SK-N-SH (cell line): Measurements from ENCODE around the gene HIBADH. TPM values are rescaled to one million over a fixed set of nuclear protein-coding genes. Genes with fewer than 3 reads are reported as not detected.

Experiments
- CTCF ChIA-PET: fragments of 300-600, 350-600 bp; formaldehyde crosslinking; extraction: SDS; loops from one replicate; lab custom pipeline; 2021; lab: Yijun Ruan, JAX
- POLR2A ChIA-PET: fragments of 350-600 bp; sonication (Branson Sonifier 250); formaldehyde crosslinking; extraction: SDS; loops from one replicate; lab custom pipeline; 2020; ENCODE audit warnings: antibody characterized with exemption, inconsistent platforms; lab: Yijun Ruan, JAX
- DNase-seq: peaks from one replicate; pipeline ENCODE4 v3.0.0; 2012
- H2AFZ ChIP-seq: fragments of 200-600 bp; sonication (generic); 2 replicates; pipeline ENCODE4 v1.8.1; 2016; ENCODE audit warnings: antibody characterized with exemption, mild to moderate bottlenecking, low read depth
- H3F3A ChIP-seq: fragments of 200-600 bp; sonication (generic); replicated peaks from 2 replicates; pipeline ENCODE3; 2016; ENCODE audit warnings: antibody characterized with exemption, mild to moderate bottlenecking; ENCODE audit not compliant: insufficient read depth
- H3K27ac ChIP-seq, 2 experiments: fragments of 200-500 bp in 1 of 2; fragments of 200-600 bp in 1 of 2; sonication (Bioruptor generic) in 1 of 2; sonication (generic), shearing (Covaris generic) in 1 of 2; 2 replicates each; pipeline versions ENCODE4 v1.5.1 to v1.6.1; 2014 to 2016; ENCODE audit warnings: low read depth in 2 of 2, inconsistent platforms in 1 of 2, low read length in 1 of 2, mild to moderate bottlenecking in 1 of 2, mixed read lengths in 1 of 2
- H3K27me3 ChIP-seq: fragments of 200-600 bp; sonication (generic), shearing (Covaris generic); 2 replicates; pipeline ENCODE4 v1.6.1; 2016; ENCODE audit warnings: mixed run types; ENCODE audit not compliant: insufficient read depth
- H3K36me3 ChIP-seq, 2 experiments: fragments of 200-500 bp in 1 of 2; fragments of 200-600 bp in 1 of 2; sonication (Bioruptor generic) in 1 of 2; sonication (generic) in 1 of 2; replicated peaks in 1 of 2; 2 replicates each; pipeline versions ENCODE3 to v1.5.1; 2014 to 2016; ENCODE audit warnings: low read length in 1 of 2, mild to moderate bottlenecking in 1 of 2; ENCODE audit not compliant: insufficient read depth in 2 of 2, control insufficient read depth in 1 of 2
- H3K4me1 ChIP-seq, 2 experiments: fragments of 200-500 bp in 1 of 2; fragments of 200-600 bp in 1 of 2; sonication (Bioruptor generic) in 1 of 2; sonication (generic), shearing (Covaris generic) in 1 of 2; 2 replicates each; pipeline versions ENCODE4 v1.5.1 to v1.6.1; 2014 to 2016; ENCODE audit warnings: low read depth in 1 of 2, low read length in 1 of 2, mixed run types in 1 of 2; ENCODE audit not compliant: insufficient read depth in 2 of 2, control insufficient read depth in 1 of 2
- H3K4me2 ChIP-seq: fragments of 200-600 bp; sonication (generic), shearing (Covaris generic); 2 replicates; pipeline ENCODE4 v1.6.1; 2017; ENCODE audit warnings: mixed run types
- H3K4me3 ChIP-seq, 2 experiments: fragments of 200-500 bp in 1 of 2; fragments of 200-600 bp in 1 of 2; sonication (Bioruptor generic) in 1 of 2; sonication (generic), shearing (Covaris generic) in 1 of 2; 2 replicates each; pipeline versions ENCODE4 v1.5.1 to v1.8.1; 2014 to 2016; ENCODE audit warnings: low read depth in 2 of 2, inconsistent platforms in 1 of 2, low read length in 1 of 2, mild to moderate bottlenecking in 1 of 2, mixed read lengths in 1 of 2, moderate library complexity in 1 of 2
- H3K79me2 ChIP-seq: fragments of 200-600 bp; sonication (generic); 2 replicates; pipeline ENCODE4 v1.8.1; 2017; ENCODE audit warnings: mild to moderate bottlenecking; ENCODE audit not compliant: insufficient read depth
- H3K9ac ChIP-seq: fragments of 200-600 bp; sonication (generic); 2 replicates; pipeline ENCODE4 v1.6.1; 2017; ENCODE audit warnings: mixed run types
- H3K9me2 ChIP-seq: fragments of 200-600 bp; sonication (generic); 2 replicates; pipeline ENCODE4 v1.6.1; 2017; ENCODE audit warnings: mixed run types
- H3K9me3 ChIP-seq: fragments of 200-600 bp; sonication (generic); 2 replicates; pipeline ENCODE4 v1.6.1; 2017; ENCODE audit warnings: mixed run types, mild to moderate bottlenecking, moderate library complexity
- H4K20me1 ChIP-seq: fragments of 200-600 bp; sonication (generic); 2 replicates; pipeline ENCODE4 v1.6.1; 2017; ENCODE audit warnings: mild to moderate bottlenecking, mixed run types; ENCODE audit not compliant: insufficient read depth
- CHD2 ChIP-seq: fragments of 150-350 bp; IDR thresholded peaks from 2 replicates; pipeline ENCODE4 v1.6.1; 2018; ENCODE audit warnings: low read length; ENCODE audit not compliant: partially characterized antibody
- ELF1 ChIP-seq: IDR thresholded peaks from 2 replicates; pipeline ENCODE4 v1.4.0; 2012
- EP300 ChIP-seq, 2 experiments: IDR thresholded peaks; 2 replicates each; pipeline versions ENCODE4 v1.4.0 to v1.6.1; 2012; ENCODE audit warnings: borderline replicate concordance in 1 of 2, low read depth in 1 of 2, low read length in 1 of 2
- EZH2phosphoT487 ChIP-seq: fragments of 200-600 bp; sonication (generic); IDR thresholded peaks from 2 replicates; pipeline ENCODE4 v1.6.1; 2017; ENCODE audit warnings: low read depth, mixed run types, mild to moderate bottlenecking, antibody characterized with exemption, moderate library complexity, borderline replicate concordance
- FOXM1 ChIP-seq: IDR thresholded peaks from 2 replicates; pipeline ENCODE4 v1.4.0; 2012; ENCODE audit warnings: low read depth, mild to moderate bottlenecking
- GABPA ChIP-seq: IDR thresholded peaks from 2 replicates; pipeline ENCODE4 v1.4.0; 2012; ENCODE audit warnings: low read depth, mild to moderate bottlenecking
- GATA2 ChIP-seq: sonication (generic); formaldehyde crosslinking; IDR thresholded peaks from 2 replicates; pipeline ENCODE4 v1.5.0; 2020; ENCODE audit warnings: mild to moderate bottlenecking, missing genetic modification reagents
- JUND ChIP-seq: IDR thresholded peaks from 2 replicates; pipeline ENCODE4 v1.4.0; 2012
- MEF2A ChIP-seq: IDR thresholded peaks from 2 replicates; pipeline ENCODE4 v1.4.0; 2012; ENCODE audit warnings: low read depth, borderline replicate concordance
- NRF1 ChIP-seq: IDR thresholded peaks from 2 replicates; pipeline ENCODE4 v1.6.1; 2012; ENCODE audit warnings: low read depth, mild to moderate bottlenecking, low read length
- POLR2AphosphoS5 ChIP-seq: IDR thresholded peaks from 2 replicates; pipeline ENCODE4 v1.6.1; 2012; ENCODE audit warnings: low read depth, low read length
- RAD21 ChIP-seq: IDR thresholded peaks from 2 replicates; pipeline ENCODE4 v1.6.1; 2012; ENCODE audit warnings: mild to moderate bottlenecking, low read length
- RFX5 ChIP-seq: IDR thresholded peaks from 2 replicates; pipeline ENCODE4 v1.6.1; 2012; ENCODE audit warnings: mild to moderate bottlenecking, improper control_type of control experiment, low read length
- SIN3A ChIP-seq: IDR thresholded peaks from 2 replicates; pipeline ENCODE4 v1.6.1; 2012; ENCODE audit warnings: low read depth, mild to moderate bottlenecking, low read length, moderate library complexity, borderline replicate concordance
- TAF1 ChIP-seq: IDR thresholded peaks from 2 replicates; pipeline ENCODE4 v1.6.1; 2012; ENCODE audit warnings: low read depth, mild to moderate bottlenecking, low read length, moderate library complexity, borderline replicate concordance
- TEAD4 ChIP-seq: IDR thresholded peaks from 2 replicates; pipeline ENCODE4 v1.4.0; 2012; ENCODE audit warnings: mild to moderate bottlenecking, borderline replicate concordance; ENCODE audit not compliant: insufficient read depth
- WGBS: methylation state at CpG from one replicate; pipeline ENCODE4 v1.1.6; 2017; ENCODE audit warnings: low lambda C conversion rate; 5-methylcytosine and 5-hydroxymethylcytosine counted together
- polyA plus RNA-seq, 3 experiments: library from polyadenylated mRNA; depleted of rRNA; stranded (reverse); fragments of >200 nt; gene quantifications; 2 replicates each; pipeline ENCODE4 v1.2.3, GENCODE V29; 2012
- TF ChIP-seq, protein P1 (sequence below): IDR thresholded peaks from 2 replicates; pipeline ENCODE4 v1.4.0; 2012; ENCODE audit warnings: low read depth, borderline replicate concordance
- TF ChIP-seq, protein P2 (sequence below): fragments of 150-350 bp; IDR thresholded peaks from 2 replicates; pipeline ENCODE4 v1.6.1; 2016; ENCODE audit warnings: mild to moderate bottlenecking, low read depth, low read length
- TF ChIP-seq, protein P3 (sequence below): fragments of 200-600 bp; sonication (generic); IDR thresholded peaks from 2 replicates; pipeline ENCODE4 v1.6.1; 2017; ENCODE audit warnings: antibody characterized with exemption, mild to moderate bottlenecking, moderate library complexity
- TF ChIP-seq, protein P4 (sequence below): IDR thresholded peaks from 2 replicates; pipeline ENCODE4; 2012

Gene HIBADH
- polyA plus RNA-seq, 1 of the 3 experiments (the other 2 are of a cell fraction), result 71.8 TPM

DNA sequence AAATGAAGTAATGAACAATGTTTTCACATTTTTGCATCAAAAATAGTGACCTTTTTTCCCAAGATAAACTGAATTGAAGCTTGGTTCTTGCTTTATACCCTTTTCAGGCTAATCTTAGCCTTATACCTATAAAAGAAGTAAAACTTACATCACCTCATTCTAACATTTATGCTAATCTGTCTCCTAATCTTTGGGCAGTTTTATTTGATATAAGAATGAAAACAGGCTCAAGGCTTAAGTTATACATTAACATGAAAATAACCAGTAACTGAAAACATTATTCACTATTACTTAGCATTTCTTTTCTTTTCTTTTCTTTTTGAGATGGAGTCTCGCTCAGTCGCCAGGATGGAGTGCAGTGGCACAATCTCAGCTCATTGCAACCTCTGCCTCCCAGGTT lies 113.1 kb downstream of the HIBADH start:
- no peaks in the 10 kb centered on the region for H3K27me3 ChIP-seq
- no peak overlapping the region for H3K4me3 ChIP-seq
- H3K79me2 ChIP-seq, result no peaks in the 10 kb centered on the region
- no peaks in the 10 kb centered on the region for H3F3A ChIP-seq
- H3K9ac ChIP-seq, result no peak overlapping the region
- TF ChIP-seq ELF1 (no peak), JUND (no peak), GABPA (no peak), GATA2 (CRISPR knock-in tag) (no peak), FOXM1 (no peak), TAF1 (no peak), MEF2A (no peak), TEAD4 (no peak), RAD21 (no peak), NRF1 (no peak), CHD2 (no peak), SIN3A (no peak), EZH2phosphoT487 (no peak), RFX5 (no peak), POLR2AphosphoS5 (no peak), EP300 (IDR thresholded peaks at IDR 0.05; ENCODE audit: borderline replicate concordance in 1 of 2, low read depth in 1 of 2, low read length in 1 of 2) (no peak)
- TF ChIP-seq, protein P1, sequence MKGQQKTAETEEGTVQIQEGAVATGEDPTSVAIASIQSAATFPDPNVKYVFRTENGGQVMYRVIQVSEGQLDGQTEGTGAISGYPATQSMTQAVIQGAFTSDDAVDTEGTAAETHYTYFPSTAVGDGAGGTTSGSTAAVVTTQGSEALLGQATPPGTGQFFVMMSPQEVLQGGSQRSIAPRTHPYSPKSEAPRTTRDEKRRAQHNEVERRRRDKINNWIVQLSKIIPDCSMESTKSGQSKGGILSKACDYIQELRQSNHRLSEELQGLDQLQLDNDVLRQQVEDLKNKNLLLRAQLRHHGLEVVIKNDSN, result no peak
- TF ChIP-seq, protein P2, sequence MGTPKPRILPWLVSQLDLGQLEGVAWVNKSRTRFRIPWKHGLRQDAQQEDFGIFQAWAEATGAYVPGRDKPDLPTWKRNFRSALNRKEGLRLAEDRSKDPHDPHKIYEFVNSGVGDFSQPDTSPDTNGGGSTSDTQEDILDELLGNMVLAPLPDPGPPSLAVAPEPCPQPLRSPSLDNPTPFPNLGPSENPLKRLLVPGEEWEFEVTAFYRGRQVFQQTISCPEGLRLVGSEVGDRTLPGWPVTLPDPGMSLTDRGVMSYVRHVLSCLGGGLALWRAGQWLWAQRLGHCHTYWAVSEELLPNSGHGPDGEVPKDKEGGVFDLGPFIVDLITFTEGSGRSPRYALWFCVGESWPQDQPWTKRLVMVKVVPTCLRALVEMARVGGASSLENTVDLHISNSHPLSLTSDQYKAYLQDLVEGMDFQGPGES, result no peak
- TF ChIP-seq, protein P3, sequence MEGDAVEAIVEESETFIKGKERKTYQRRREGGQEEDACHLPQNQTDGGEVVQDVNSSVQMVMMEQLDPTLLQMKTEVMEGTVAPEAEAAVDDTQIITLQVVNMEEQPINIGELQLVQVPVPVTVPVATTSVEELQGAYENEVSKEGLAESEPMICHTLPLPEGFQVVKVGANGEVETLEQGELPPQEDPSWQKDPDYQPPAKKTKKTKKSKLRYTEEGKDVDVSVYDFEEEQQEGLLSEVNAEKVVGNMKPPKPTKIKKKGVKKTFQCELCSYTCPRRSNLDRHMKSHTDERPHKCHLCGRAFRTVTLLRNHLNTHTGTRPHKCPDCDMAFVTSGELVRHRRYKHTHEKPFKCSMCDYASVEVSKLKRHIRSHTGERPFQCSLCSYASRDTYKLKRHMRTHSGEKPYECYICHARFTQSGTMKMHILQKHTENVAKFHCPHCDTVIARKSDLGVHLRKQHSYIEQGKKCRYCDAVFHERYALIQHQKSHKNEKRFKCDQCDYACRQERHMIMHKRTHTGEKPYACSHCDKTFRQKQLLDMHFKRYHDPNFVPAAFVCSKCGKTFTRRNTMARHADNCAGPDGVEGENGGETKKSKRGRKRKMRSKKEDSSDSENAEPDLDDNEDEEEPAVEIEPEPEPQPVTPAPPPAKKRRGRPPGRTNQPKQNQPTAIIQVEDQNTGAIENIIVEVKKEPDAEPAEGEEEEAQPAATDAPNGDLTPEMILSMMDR, result no peak
- TF ChIP-seq, protein P4, sequence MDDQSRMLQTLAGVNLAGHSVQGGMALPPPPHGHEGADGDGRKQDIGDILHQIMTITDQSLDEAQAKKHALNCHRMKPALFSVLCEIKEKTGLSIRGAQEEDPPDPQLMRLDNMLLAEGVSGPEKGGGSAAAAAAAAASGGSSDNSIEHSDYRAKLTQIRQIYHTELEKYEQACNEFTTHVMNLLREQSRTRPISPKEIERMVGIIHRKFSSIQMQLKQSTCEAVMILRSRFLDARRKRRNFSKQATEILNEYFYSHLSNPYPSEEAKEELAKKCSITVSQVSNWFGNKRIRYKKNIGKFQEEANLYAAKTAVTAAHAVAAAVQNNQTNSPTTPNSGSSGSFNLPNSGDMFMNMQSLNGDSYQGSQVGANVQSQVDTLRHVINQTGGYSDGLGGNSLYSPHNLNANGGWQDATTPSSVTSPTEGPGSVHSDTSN, result no peak
- no peaks in the 10 kb centered on the region for H3K4me1 ChIP-seq
- no peak overlapping the region for H3K4me2 ChIP-seq
- H3K36me3 ChIP-seq, result no peaks in the 10 kb centered on the region
- no peaks in the 10 kb centered on the region for H3K9me2 ChIP-seq
- no peaks in the 10 kb centered on the region for H3K9me3 ChIP-seq
- ChIA-PET CTCF (interaction anchor here (1.1 kb wide), 1 partner anchor 545 kb away, joined by 3 read pairs; no protein-coding TSS in a partner anchor), POLR2A (no interaction called here)
- no peak overlapping the region for H2AFZ ChIP-seq
- H3K27ac ChIP-seq, result no peak overlapping the region
- WGBS, result 93% methylated on average over 2 of the region's 2 CpGs
- no peaks in the 10 kb centered on the region for H4K20me1 ChIP-seq
- no peak for DNase-seq
